Activated CD4-positive, alpha-beta memory T cell treated with anti-CD3 and anti-CD28 coated beads, Interleukin-2, amount 10 ng/mL, durations not matched to agents 7 days and 5 days (primary cell): Measurements from ENCODE around the gene AFAP1. TPM values are rescaled to one million over a fixed set of nuclear protein-coding genes. Genes with fewer than 3 reads are reported as not detected.

Experiments used
- CTCF ChIA-PET: fragments of 350-600 bp; sonication (Branson Sonifier 250); formaldehyde crosslinking; loops from one replicate; lab custom pipeline; 2021; ENCODE audit warnings: antibody characterized with exemption, inconsistent platforms; lab: Charles Lee
- POLR2A ChIA-PET: fragments of 350-600 bp; sonication (Branson Sonifier 250); formaldehyde crosslinking; loops from one replicate; lab custom pipeline; 2021; ENCODE audit warnings: antibody characterized with exemption; lab: Charles Lee
- DNase-seq: peaks from one replicate; pipeline ENCODE4 v3.0.0-alpha.2; 2020
- H3K27ac Mint-ChIP-seq: one replicate; pipeline ENCODE4 v1.8.0; 2021; ENCODE audit warnings: mild to moderate bottlenecking, mixed read lengths
- H3K27me3 Mint-ChIP-seq: one replicate; pipeline ENCODE4 v1.8.0; 2021; ENCODE audit warnings: mixed read lengths
- H3K36me3 Mint-ChIP-seq: one replicate; pipeline ENCODE4 v1.8.0; 2021; ENCODE audit warnings: low read depth, mixed read lengths
- H3K4me1 Mint-ChIP-seq: one replicate; pipeline ENCODE4 v1.8.0; 2021; ENCODE audit warnings: mixed read lengths
- H3K4me3 Mint-ChIP-seq: one replicate; pipeline ENCODE4 v1.8.0; 2021; ENCODE audit warnings: mild to moderate bottlenecking, mixed read lengths
- H3K9me3 Mint-ChIP-seq: one replicate; pipeline ENCODE4 v1.8.0; 2021; ENCODE audit warnings: mixed read lengths
- total RNA-seq, 2 experiments: library from RNA; stranded (reverse); gene quantifications; one replicate each; pipeline ENCODE4 v1.2.3, GENCODE V29; 2021

AFAP1 gene
- total RNA-seq, 2 experiments from 2014 or later, result 5.9 to 6.5 TPM

GRCh38 chr4:7763788-7764187 is 175.9 kb downstream of the AFAP1 start:
- H3K4me3 Mint-ChIP-seq, result no peak overlapping the region
- ChIA-PET CTCF (no interaction called here), POLR2A (no interaction called here)
- no peaks in the 10 kb centered on the region for H3K27me3 Mint-ChIP-seq
- peaks cover 18% of the 10 kb centered on the region for H3K4me1 Mint-ChIP-seq
- no peaks in the 10 kb centered on the region for H3K9me3 Mint-ChIP-seq
- DNase-seq, result no peak
- no peaks in the 10 kb centered on the region for H3K36me3 Mint-ChIP-seq
- no peak overlapping the region for H3K27ac Mint-ChIP-seq

DNA sequence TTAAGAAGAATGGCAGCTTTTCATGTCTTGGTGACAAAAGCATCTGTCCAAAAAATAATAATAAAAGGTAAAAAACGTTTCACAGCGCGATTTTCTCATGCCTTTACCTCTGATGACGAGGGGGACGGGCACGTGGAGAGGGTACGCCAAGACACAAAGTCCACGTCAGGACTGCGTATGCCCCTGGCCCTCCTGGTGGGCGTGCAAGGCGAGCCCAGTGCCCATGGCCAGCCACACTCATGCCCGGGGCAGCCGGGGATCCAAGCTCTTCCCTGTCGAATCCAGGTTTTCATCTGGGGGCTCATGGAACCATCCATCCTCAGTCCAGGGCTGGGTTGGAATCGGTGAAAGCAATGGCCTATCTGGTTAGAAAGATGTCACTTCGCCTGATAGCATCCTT is 176.6 kb downstream of the AFAP1 start:
- DNase-seq, result no peak
- Mint-ChIP-seq H3K9me3 (no peaks in the 10 kb centered on the region), H3K4me3 (no peak overlapping the region), H3K36me3 (no peaks in the 10 kb centered on the region), H3K27ac (no peak overlapping the region), H3K4me1 (peaks cover 24% of the 10 kb centered on the region), H3K27me3 (no peaks in the 10 kb centered on the region)
- ChIA-PET CTCF (no interaction called here), POLR2A (no interaction called here)

GRCh38 chr4:7762376-7763030 is 177.2 kb downstream of the AFAP1 start:
- Mint-ChIP-seq H3K4me1 (peaks cover 30% of the 10 kb centered on the region), H3K36me3 (no peaks in the 10 kb centered on the region), H3K4me3 (no peak overlapping the region), H3K27ac (no peak overlapping the region), H3K9me3 (no peaks in the 10 kb centered on the region), H3K27me3 (no peaks in the 10 kb centered on the region)
- ChIA-PET POLR2A (no interaction called here), CTCF (interaction anchor here (1.2 to 2.1 kb wide), 4 partner anchors 28 to 224 kb away, joined by 3 to 18 read pairs (median 7); no protein-coding TSS in a partner anchor)
- no peak for DNase-seq

DNA sequence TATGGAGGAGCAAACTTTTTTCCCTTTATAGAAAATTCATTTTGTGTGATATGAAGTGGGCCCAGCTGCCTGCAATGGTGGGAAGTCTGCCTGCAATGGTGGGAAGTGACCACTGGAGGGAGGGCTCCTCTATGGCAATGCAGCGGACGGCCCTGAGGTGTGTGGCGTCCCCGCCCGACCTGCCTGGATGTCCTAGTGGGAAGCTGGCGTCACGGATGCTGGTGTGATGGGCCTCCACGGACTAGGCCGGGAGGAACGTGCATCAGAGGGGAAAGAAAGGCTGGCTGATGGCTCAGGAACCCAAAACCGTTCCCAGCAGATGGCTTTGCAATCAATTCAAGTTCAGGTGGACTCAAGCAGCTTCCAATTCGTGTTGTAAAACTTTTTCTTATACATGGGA is 177.9 kb downstream of the AFAP1 start:
- Mint-ChIP-seq H3K4me1 (peaks cover 36% of the 10 kb centered on the region), H3K4me3 (no peak overlapping the region), H3K27me3 (no peaks in the 10 kb centered on the region), H3K9me3 (no peaks in the 10 kb centered on the region), H3K27ac (peak overlapping the region; percentile 65), H3K36me3 (no peaks in the 10 kb centered on the region)
- DNase-seq, result peak; percentile 52
- POLR2A ChIA-PET, result no interaction called here
- CTCF ChIA-PET, result interaction anchor here (0.6 to 2.1 kb wide), 5 partner anchors 29 to 227 kb away, joined by 3 to 18 read pairs (median 4); no protein-coding TSS in a partner anchor

DNA sequence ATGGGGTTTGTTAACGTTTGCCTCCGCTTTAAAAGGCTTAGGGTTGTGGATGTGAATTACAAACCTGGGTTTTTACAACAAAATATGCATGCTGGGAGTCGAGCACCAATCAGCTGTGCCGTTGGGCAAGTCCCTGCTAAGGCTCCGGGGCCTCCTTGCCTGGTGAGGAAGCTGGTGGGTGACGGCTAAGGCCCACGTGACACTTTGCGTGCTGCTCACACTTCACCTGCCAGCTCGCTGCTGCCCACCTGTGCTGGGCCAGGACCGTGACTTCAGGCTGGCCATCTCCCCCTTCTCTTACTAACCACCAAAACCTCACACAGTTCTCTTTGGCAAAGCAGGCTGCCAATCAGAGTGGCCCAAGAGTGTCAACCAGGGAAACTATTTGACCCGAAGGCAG is 178.3 kb downstream of the AFAP1 start:
- ChIA-PET CTCF (interaction anchor here (0.6 to 2.1 kb wide), 4 partner anchors 30 to 228 kb away, joined by 3 to 18 read pairs (median 7); no protein-coding TSS in a partner anchor), POLR2A (no interaction called here)
- Mint-ChIP-seq H3K27ac (peak overlapping the region; percentile 65), H3K36me3 (no peaks in the 10 kb centered on the region), H3K4me3 (no peak overlapping the region), H3K4me1 (peaks cover 36% of the 10 kb centered on the region), H3K27me3 (no peaks in the 10 kb centered on the region), H3K9me3 (no peaks in the 10 kb centered on the region)
- DNase-seq, result no peak

GRCh38 chr4:7760706-7761105 is 179.0 kb downstream of the AFAP1 start:
- Mint-ChIP-seq H3K27ac (peak overlapping the region; percentile 84), H3K27me3 (no peaks in the 10 kb centered on the region), H3K9me3 (no peaks in the 10 kb centered on the region), H3K4me1 (peaks cover 36% of the 10 kb centered on the region), H3K36me3 (no peaks in the 10 kb centered on the region), H3K4me3 (no peak overlapping the region)
- ChIA-PET POLR2A (no interaction called here), CTCF (interaction anchor here (1.6 to 2.1 kb wide), 2 partner anchors 30 to 42 kb away, joined by 4 to 18 read pairs; no protein-coding TSS in a partner anchor)
- DNase-seq, result no peak

DNA sequence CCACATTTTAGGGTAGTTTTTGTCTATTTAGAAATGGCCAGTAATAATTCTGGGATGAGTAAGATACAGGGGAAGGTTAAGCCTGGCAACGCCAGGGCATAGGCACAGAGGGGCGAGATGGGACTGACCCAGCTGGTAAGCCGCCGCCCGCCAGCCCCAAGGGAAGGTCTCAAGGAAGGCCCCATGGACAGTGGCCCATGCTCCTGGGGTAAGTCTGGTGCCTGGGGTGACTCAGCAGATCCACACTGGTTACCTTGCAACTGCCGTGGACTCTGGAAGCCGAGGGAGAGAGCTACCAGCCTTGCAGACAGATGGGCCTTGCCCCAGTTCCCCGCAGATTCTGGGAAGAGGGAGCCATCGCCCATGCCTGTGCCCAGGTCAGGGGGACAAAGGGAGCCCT is 179.4 kb downstream of the AFAP1 start:
- H3K27me3 Mint-ChIP-seq, result no peaks in the 10 kb centered on the region
- H3K36me3 Mint-ChIP-seq, result no peaks in the 10 kb centered on the region
- peaks cover 36% of the 10 kb centered on the region for H3K4me1 Mint-ChIP-seq
- POLR2A ChIA-PET, result interaction anchor here (0.9 to 2.0 kb wide), 4 partner anchors 10 to 95 kb away, joined by 3 to 6 read pairs (median 4); no protein-coding TSS in a partner anchor
- CTCF ChIA-PET, result interaction anchor here (1.0 to 2.1 kb wide), 2 partner anchors 42 to 104 kb away, joined by 3 to 18 read pairs; no protein-coding TSS in a partner anchor
- peak overlapping the region; percentile 84 for H3K27ac Mint-ChIP-seq
- H3K4me3 Mint-ChIP-seq, result peak overlapping the region; percentile 62
- H3K9me3 Mint-ChIP-seq, result no peaks in the 10 kb centered on the region
- DNase-seq, result no peak

DNA sequence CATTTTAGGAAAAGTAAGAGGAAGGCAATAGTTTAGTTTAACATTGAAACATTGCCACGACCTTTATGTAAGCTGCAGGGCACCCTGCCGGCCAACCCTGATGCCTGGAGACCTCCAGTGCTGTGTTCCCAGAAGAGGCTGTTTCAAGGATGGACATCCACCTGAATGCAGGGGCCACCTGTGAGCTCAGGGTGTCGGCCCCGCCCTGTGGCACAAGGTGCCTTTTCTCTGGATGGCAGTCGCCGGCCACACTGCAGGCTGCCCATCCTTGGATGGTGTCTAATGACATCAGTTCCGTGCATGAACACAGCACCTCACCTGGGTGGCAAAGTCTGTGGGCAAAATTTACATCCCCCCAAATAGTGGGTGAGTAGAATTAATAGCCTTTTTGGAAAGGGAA is 180.0 kb downstream of the AFAP1 start:
- CTCF ChIA-PET, result interaction anchor here (1.0 kb wide), 1 partner anchor 105 kb away, joined by 3 read pairs; no protein-coding TSS in a partner anchor
- H3K9me3 Mint-ChIP-seq, result no peaks in the 10 kb centered on the region
- H3K4me1 Mint-ChIP-seq, result peaks cover 36% of the 10 kb centered on the region
- POLR2A ChIA-PET, result interaction anchor here (0.9 to 2.0 kb wide), 4 partner anchors 10 to 95 kb away, joined by 3 to 6 read pairs (median 4); no protein-coding TSS in a partner anchor
- DNase-seq, result peak; percentile 31
- peak overlapping the region; percentile 62 for H3K4me3 Mint-ChIP-seq
- no peaks in the 10 kb centered on the region for H3K36me3 Mint-ChIP-seq
- peak overlapping the region; percentile 84 for H3K27ac Mint-ChIP-seq
- no peaks in the 10 kb centered on the region for H3K27me3 Mint-ChIP-seq

DNA sequence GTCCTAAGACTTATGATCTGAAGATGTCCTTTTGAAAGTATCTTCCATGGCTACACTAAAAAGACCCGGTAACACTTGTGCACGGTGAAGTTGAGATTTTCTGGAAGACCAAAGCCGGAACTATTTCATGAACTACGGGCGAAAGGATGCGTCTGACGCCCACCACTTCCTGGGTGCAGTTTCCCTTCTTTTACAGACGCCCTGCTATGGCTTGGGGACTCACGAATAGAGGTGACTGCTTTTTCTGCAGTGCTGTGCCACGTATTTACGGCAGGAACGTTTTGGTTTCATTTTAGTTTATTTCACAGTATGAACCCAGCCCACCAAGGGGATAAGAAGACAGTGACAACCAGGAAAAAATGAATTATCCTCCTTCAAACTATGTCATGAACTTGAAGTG is 180.4 kb downstream of the AFAP1 start:
- ChIA-PET CTCF (interaction anchor here (1.0 kb wide), 1 partner anchor 105 kb away, joined by 3 read pairs; no protein-coding TSS in a partner anchor), POLR2A (interaction anchor here (1.1 to 2.0 kb wide), 3 partner anchors 24 to 96 kb away, joined by 3 to 6 read pairs (median 4); no protein-coding TSS in a partner anchor)
- no peaks in the 10 kb centered on the region for H3K9me3 Mint-ChIP-seq

GRCh38 chr4:7758476-7758875 is 181.2 kb downstream of the AFAP1 start:
- H3K9me3 Mint-ChIP-seq, result no peaks in the 10 kb centered on the region
- H3K36me3 Mint-ChIP-seq, result no peaks in the 10 kb centered on the region
- POLR2A ChIA-PET, result interaction anchor here (1.2 to 2.0 kb wide), 2 partner anchors 25 to 44 kb away, joined by 3 to 6 read pairs; no protein-coding TSS in a partner anchor
- H3K27me3 Mint-ChIP-seq, result no peaks in the 10 kb centered on the region
- DNase-seq, result no peak
- peak overlapping the region; percentile 84 for H3K27ac Mint-ChIP-seq
- peaks cover 36% of the 10 kb centered on the region for H3K4me1 Mint-ChIP-seq
- CTCF ChIA-PET, result no interaction called here
- peak overlapping the region; percentile 13 for H3K4me3 Mint-ChIP-seq

More for the DNA sequence above, 180.4 kb downstream of the AFAP1 start:
- H3K27me3 Mint-ChIP-seq, result no peaks in the 10 kb centered on the region
- H3K4me3 Mint-ChIP-seq, result peak overlapping the region; percentile 62
- peak; percentile 82 for DNase-seq
- peak overlapping the region; percentile 84 for H3K27ac Mint-ChIP-seq
- peaks cover 36% of the 10 kb centered on the region for H3K4me1 Mint-ChIP-seq
- no peaks in the 10 kb centered on the region for H3K36me3 Mint-ChIP-seq

GRCh38 chr4:7757501-7758471 is 181.9 kb downstream of the AFAP1 start:
- no peak overlapping the region for H3K4me3 Mint-ChIP-seq
- no peaks in the 10 kb centered on the region for H3K9me3 Mint-ChIP-seq
- H3K27me3 Mint-ChIP-seq, result no peaks in the 10 kb centered on the region
- ChIA-PET CTCF (no interaction called here), POLR2A (interaction anchor here (1.2 kb wide), 1 partner anchor 44 kb away, joined by 3 read pairs; no protein-coding TSS in a partner anchor)
- H3K4me1 Mint-ChIP-seq, result peaks cover 36% of the 10 kb centered on the region
- no peak for DNase-seq
- H3K36me3 Mint-ChIP-seq, result no peaks in the 10 kb centered on the region
- peak overlapping the region; percentile 84 for H3K27ac Mint-ChIP-seq

- CTCF ChIA-PET, result no interaction called here
- H3K27ac Mint-ChIP-seq, result no peak overlapping the region
- POLR2A ChIA-PET, result no interaction called here
These were observed 182.9 kb downstream of the AFAP1 start for GRCh38 chr4:7756561-7757355.

More at GRCh38 chr4:7756561-7757355, 182.9 kb downstream of the AFAP1 start:
- no peak for DNase-seq
- H3K27me3 Mint-ChIP-seq, result no peaks in the 10 kb centered on the region
- H3K4me3 Mint-ChIP-seq, result no peak overlapping the region
- peaks cover 36% of the 10 kb centered on the region for H3K4me1 Mint-ChIP-seq
- H3K9me3 Mint-ChIP-seq, result no peaks in the 10 kb centered on the region
- no peaks in the 10 kb centered on the region for H3K36me3 Mint-ChIP-seq
